Erythroblast (primary cell): ENCODE data around the gene GPR83.
"Not testable (repeated sequence)": the region's sequence is repeated elsewhere in the genome, so short reads cannot be mapped to it uniquely, and the experiment has no call there.

Experiments
- GATA1 ChIP-seq: IDR thresholded peaks from 2 replicates; pipeline ENCODE4 v1.6.1; 2011; ENCODE audit warnings: low read depth, mild to moderate bottlenecking, control low read depth, low read length, moderate library complexity
- POLR2A ChIP-seq: IDR thresholded peaks from 2 replicates; pipeline ENCODE4 v1.6.1; 2011; ENCODE audit warnings: mild to moderate bottlenecking, low read length

DNA sequence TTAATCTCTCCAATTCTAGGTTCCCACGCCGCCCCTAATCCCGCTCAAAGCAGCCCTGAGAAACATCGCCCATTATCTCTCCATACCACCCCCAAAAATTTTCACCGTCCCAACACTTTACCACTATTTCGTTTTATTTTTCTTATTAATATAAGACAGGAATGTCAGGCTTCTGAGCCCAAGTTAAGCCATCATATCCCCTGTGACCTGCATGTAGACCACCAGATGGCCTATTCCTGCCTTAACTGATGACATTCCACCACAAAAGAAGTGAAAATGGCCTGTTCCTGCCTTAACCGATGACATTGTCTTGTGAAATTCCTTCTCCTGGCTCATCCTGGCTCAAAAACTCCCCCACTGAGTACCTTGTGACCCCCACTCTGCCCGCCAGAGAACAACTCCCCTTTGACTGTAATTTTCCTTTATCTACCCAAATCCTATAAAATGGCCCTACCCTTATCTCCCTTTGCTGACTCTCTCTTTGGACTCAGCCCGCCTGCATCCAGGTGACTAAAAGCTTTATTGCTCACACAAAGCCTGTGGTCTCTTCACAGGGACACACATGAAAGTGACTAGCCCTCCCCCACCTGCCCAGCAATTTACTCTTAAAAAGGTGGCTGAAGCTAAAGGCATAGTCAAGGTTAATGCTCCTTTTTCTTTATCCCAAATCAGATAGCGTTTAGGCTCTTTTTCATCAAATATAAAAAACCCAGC, 50.2 kb downstream of the GPR83 start:
- TF ChIP-seq GATA1, POLR2A: not testable (repeated sequence)
